H4 (cell line): ENCODE measurements around the gene CAPN9. TPM values are rescaled to one million over a fixed set of nuclear protein-coding genes. Genes with fewer than 3 reads are reported as not detected.
A peak's percentile ranks its signal among the peaks of the same experiment; 100 is the strongest.
"Not testable (repeated sequence)": the region's sequence is repeated elsewhere in the genome, so short reads cannot be mapped to it uniquely, and the experiment has no call there.

Source experiments
- DNase-seq: peaks from one replicate; pipeline ENCODE4 v3.0.0-alpha.2; 2015; ENCODE audit warnings: low spot score
- total RNA-seq: library from RNA; depleted of rRNA; stranded (reverse); fragments of >200 nt; shearing (Covaris generic); gene quantifications from 2 replicates; pipeline ENCODE4 v1.2.3, GENCODE V29; 2014; rRNA removed

CAPN9 gene, protein sequence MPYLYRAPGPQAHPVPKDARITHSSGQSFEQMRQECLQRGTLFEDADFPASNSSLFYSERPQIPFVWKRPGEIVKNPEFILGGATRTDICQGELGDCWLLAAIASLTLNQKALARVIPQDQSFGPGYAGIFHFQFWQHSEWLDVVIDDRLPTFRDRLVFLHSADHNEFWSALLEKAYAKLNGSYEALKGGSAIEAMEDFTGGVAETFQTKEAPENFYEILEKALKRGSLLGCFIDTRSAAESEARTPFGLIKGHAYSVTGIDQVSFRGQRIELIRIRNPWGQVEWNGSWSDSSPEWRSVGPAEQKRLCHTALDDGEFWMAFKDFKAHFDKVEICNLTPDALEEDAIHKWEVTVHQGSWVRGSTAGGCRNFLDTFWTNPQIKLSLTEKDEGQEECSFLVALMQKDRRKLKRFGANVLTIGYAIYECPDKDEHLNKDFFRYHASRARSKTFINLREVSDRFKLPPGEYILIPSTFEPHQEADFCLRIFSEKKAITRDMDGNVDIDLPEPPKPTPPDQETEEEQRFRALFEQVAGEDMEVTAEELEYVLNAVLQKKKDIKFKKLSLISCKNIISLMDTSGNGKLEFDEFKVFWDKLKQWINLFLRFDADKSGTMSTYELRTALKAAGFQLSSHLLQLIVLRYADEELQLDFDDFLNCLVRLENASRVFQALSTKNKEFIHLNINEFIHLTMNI
- 0.50 TPM in 1 of 2 replicates, not detected in the other for total RNA-seq

DNA sequence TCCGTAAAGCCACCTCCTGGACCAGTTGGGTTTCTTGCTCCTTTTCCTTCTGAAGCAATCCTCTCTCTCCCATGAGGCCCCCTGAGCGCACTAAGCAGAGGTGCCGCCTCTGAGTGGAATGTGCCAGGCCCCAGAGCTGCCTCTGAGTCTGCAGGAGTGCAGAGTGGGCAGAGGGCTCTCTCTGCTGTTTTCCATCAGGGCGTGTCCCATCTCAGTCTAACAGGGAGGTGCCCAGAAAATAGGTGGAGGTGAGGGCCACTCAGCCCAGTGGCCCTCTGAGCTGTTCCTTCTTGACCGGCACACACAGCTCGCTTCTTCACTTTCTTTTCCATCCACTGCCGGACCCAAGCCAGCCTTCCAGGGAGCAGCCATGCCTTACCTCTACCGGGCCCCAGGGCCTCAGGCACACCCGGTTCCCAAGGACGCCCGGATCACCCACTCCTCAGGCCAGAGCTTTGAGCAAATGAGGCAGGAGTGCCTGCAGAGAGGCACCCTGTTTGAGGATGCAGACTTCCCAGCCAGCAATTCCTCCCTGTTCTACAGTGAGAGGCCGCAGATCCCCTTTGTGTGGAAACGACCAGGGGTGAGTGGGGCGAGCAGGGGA lies at the start of gene CAPN9:
Gene CAPN9 (plus strand): TSS at position 262 of the 604 bp plus-strand sequence. CDS start 109 bp downstream, at position 371.
- DNase-seq, result no peak

DNA sequence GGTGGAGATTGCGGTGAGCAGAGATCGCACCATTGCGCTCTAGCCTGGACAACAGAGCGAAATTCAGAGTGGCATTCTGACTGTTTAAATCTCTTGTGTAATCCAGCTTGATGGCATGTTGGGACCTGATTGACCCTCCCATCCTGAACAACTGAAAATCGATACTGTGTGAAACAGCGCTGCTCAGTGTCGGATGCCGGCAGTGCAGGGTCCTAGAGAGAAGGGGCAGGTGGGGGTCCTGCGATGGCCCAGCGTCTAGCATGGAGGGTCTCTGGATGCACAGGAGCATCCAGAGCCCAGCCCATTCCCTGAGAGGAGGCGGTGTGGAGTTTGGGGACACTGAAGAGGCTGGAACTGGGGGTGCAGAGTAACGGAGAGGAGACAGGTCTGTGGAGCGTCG lies 49.1 kb upstream of the CAPN9 start:
- no peak for DNase-seq

DNA sequence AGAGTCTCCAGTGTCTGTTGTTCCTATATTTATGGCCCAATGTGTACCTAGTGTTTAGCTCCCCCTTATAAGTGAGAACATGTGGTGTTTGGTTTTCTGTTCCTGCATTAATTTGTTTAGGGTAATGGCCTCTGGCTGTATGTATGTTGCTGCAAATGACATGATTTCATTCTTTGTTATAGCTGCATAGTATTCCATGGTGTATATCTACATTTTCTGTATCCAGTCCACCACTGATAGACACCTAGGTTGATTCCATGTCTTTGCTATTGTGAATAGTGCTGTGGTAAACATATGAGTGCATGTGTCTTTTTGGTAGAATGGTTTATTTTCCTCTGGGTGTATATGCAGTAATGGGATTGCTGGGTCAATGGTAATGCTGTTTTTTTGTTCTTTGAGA lies 48.2 kb upstream of the CAPN9 start:
- not testable (repeated sequence) for DNase-seq

DNA sequence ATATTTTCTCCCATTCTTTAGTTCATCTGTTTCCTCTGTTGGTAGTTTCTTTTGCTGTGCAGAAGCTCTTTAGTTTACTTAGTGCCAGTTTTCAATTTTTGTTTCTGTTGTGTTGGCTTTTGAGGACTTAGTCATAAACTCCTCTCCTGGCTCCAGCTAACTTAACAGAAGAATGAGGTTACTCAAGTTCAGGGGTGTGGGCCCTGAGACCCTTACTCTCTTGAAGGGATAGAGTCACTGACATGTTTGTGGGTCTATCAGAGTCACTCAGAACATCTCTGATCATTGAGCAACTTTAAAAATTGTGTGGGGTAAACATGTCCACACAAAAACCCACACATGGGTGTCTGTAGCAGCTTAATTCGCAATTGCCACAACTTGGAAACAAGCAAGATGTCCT lies 47.5 kb upstream of the CAPN9 start:
- DNase-seq, result no peak

DNA sequence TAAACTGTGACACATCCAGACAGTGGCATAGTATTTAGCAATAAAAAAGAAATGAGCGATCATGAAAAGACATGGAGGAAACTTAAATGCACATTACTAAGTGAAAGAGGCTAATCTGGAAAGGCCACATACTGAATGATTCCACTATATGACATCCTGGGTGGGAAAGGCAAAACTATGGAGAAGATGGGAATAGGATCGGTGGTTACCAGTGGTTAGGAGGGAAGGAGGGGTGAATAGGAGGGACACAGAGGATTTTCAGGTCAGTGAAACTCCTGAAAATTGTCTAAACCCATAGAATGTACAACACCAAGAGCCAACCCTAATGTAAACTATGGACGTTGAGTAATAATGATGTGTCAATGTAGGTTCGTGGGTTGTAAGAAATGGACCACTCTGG lies 47.1 kb upstream of the CAPN9 start:
- no peak for DNase-seq

DNA sequence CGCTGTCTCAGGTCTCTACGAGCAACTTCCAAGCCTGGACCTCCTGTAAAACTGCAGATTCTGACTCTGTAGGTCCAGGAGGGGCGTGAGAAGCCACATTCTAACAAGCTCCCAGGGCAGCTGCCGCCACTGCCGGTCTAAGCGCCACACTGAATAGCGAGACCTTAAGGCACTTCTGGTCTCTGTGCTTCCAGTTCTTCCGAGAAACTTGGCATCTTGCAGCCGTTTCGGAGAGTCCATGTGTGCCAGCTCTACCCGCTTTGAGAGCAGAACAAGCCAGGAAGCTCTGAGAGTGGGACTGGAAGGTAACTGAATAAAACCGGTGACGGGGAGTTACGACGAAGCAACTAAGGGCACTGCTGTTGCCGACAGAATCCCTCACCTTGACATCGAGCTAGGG lies 45.8 kb upstream of the CAPN9 start:
- no peak for DNase-seq

DNA sequence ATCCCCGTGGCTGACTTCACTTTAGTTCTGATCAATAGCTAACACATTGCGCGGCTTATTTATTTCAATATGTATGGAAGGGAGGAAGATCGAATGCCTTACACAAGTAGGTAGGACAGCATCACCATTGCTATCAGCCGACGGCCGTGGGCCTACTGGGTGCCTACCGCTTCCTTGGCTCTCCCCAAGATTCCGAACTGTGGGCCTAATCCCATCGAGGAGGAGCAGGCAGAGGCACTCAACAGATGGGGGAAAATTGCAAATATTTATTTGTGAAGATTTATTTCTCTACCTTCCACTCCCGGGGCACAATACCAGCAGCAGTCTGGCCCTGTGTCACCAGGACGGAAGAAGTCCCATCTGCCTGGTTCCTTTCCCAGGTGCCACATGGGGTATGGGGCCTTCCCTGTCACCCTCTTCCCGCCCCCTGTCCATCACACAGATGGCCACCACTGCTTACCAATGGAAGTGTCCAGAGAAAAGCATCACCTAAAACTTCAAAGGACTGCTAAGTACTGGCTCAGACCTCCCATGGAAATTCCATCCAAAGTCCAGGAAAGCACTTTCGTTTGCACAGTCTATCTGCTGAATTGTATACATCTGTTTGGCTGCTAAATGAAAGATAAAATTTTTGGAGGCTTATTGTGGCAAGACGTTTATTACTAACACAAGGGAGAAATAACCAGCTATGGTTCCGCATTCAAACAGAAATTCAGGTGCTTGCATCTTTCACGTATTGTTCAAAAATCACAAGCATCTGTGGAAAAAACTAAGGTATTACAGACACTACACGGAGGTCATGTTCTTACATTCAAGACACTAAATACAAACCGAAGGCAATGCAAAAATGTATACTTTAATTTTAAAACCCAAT lies 45.1 kb upstream of the CAPN9 start:
- DNase-seq, result no peak

DNA sequence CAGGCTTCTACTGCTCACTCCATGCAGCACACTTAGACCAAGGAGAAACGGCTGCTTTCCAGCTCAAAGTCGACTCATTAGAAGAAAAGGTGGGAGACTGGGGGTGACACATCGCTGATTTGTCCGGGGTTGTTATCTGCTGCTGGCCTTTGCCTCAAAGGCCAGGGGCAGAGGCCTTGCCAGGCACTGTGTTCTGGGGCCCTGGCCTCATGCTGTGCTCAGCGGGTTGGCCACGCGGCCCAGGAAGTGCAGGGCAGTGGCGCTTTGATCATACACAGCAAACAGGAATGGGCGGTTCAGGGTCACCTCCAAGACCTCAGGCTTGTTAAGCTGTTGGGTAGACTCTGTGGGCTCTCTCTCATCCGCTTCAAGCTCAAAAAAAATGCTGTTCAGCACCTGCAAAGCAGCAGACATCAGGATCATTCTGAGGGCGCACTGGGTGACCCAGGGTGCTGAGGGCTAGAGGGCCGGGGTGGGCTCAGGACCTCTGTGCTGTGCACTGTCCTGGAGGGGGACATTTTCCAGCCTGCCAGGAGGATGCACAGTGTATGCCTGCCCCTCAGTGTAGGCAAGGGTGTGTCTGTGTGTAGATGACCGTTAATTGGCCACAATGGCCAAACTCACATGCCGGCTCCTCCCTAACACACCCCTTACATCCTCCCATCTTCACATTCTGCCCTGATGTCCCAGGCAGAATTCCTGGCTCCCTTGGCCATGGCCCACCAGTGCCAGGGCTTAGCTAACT lies 44.1 kb upstream of the CAPN9 start:
- no peak for DNase-seq

DNA sequence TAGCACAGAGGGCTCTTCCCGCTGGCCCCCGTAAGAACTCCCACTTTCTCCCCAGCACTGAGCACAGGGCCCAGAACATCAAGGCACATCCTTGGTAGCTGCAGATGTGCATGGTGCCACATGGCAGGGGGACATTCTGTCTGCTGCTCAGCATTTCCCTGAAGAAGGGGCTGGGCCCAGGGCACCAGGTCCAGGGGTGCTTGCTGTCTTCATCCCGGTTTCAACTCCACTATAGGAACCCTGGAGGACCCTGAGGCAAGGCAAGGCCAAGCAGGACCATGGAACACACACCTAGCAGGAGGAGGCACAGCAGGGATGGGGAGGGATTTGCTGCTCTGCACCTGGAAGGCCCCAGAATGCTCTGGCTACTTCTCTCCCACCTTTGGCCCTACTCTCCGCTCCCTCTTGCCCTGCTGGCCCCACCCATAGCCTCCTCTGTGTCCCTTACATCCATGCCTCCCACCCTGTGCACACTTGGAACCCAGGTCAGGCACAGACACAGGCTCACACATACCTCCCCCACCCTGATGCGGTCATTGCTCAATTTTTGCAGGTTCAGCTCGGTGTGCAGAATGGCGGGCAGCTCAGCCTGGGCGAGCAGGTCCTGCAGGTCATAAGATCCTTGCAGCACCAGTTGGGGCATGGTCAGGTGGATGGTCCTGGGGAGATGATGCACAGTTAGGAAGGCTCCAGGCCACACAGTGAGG lies 43.4 kb upstream of the CAPN9 start:
- no peak for DNase-seq

DNA sequence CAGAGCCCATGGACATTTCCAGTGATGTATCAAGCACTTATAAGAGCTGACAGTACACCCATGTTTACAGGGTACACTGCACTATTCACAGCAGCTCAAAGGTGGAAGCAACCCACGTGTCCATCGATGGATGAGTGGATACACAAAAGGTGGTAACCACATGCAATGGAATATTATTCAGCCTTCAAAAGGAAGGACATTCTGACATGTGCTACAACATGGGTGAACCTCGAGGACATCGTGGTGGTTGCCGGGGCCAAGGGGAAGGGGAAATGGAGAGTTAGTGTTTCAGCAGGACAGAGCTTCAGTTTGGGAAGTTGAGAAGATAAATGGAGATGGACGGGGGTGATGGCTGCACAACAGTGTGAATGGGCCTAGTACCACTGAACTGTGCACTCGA lies 42.4 kb upstream of the CAPN9 start:
- no peak for DNase-seq

DNA sequence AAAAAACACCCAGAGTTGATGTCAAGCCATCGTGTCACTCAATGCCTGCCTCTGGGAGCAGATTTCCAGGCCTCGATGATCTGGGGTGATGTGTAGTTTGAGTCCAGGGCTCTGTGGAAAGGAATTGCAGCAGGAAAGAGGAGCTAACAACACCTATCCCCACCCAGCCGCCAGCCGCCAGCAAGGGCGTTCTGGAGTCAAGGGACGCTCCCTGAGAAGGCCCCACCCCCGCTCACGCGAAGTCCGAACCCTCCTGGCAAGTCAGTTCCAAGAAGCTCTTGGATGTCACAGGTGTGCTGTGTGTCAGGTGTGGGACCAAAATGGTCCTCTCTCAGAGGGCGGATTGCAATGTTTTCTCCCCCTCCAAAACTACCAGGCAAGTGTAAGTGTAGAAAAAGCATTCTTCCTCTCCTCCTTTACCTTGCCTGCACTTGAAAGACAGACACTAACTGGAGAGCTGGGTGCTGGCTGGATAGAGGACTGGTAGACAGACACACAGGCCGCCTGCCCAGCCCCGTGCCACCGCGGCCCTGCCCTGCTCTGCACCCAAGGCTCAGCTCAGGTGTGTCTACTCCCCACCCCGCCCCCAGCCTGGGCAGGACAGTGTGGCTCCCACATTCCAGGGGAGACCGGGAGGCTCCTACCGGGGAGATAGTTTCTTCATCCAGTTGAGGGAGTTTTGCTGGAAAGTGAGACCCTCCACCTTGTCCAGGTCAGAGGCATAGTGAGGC lies 41.7 kb upstream of the CAPN9 start:
- DNase-seq, result no peak

DNA sequence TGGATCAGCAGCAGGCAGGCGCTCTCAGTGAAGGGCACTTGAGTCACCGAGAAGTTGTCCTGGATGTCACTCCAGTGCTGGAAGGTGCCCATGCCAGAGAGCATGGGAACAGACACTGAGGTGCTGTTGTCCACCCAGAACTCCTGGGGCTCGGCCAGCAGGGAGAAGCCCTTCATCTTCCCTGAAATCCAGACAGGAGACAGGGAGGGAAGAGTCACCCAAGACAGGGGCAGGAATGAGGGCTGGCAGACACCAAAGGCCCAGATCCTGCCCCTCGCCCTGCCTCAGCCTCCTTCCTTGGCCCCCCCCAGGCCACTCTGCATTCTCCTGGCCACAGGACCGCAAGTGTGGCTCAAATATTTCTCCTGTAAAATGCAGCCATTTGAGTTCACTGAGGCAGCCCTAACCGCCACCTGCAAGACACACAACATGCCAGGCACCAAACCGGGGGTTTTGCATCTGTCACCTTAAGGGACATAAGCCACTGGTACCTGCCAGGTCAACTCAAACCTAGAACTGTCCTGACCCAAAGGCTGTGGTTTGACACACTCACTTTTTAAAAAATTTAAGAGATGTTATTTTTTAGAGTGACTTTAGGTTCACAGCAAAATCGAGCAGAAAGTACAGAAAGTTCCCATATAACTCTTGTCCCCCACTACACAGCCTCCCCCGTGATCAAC lies 41.0 kb upstream of the CAPN9 start:
- no peak for DNase-seq

DNA sequence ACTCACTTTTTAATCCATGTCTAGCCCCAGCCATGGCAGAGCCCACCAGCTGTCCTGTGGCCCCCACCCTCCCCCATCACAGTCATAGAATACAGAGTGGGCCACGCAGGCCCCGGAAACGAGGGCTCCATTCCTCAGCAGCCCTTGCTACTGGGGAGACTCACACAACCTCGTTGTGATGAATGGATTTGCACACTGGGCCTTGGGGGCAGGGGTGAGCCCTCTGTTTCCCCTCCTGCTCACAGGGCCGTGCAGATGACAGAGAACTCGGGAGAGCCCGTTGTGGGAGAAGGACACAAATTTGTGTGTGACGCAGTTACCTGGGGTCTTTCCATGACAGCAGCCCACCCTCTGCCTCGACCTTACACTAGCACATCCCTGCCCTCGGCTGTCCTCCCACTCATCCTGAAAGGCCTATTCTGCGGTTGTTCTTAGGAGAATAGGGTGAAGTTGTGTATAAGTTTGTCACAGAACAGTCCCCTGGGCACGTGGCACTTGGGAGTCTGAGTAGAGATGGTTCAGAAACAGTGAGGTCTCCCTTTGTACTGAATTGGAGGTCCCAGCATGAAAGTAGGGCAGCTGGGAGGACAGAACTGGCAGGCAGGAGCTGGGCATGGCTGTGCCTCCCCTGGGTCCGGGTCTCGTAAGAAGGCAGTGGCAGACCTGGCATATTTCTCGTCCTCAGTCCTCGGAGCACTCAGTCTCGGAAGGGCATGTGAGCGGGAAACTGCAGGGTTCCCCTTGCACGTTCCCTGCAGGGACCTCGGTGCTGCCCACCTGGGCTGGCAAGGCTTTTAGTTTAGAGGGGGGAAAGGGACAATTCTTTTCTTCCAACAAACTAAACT lies 40.1 kb upstream of the CAPN9 start:
- DNase-seq, result no peak

DNA sequence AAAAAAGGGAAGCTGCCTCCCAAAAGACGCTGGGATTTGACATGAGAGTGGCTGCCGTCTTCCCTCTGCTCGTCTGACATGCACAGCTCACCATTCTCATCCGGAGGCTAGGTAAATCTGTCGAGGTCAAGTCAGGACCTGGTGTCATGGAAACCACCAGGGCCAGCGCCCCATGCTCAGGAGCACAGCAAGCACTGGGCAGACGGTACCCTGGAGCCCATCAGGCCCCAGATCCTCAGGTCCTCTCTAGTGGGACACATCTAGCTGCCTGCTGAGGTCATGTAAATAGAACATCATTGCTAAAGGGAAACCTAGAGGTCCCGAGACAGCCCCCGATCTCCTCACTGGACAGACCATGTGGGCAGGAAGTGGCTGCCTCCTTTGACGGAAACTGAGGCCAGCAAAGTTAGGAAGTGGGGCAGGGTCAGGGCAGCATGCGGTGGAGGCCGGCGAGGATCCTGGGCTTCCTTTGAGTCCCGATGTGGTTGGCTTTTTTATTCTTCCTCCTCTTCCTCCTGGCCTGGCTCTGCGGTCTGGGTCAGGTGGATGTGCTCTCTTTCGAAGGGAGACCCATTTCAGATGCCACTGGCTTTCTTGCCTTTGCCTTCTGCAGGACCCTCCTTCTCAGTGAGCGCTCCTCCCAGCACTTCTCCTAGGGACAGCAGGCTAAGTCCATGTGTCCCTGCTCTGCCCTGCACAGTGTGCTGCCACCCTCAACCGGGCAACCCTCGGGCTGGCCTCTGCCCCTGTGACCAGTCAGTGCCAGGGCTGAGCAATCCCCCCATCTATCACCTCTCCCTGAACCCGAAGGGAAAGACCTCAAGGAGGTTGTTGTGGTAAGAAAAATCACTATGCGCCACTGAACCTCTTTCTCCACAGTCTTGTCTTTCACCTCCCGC lies 39.2 kb upstream of the CAPN9 start:
- DNase-seq, result no peak

DNA sequence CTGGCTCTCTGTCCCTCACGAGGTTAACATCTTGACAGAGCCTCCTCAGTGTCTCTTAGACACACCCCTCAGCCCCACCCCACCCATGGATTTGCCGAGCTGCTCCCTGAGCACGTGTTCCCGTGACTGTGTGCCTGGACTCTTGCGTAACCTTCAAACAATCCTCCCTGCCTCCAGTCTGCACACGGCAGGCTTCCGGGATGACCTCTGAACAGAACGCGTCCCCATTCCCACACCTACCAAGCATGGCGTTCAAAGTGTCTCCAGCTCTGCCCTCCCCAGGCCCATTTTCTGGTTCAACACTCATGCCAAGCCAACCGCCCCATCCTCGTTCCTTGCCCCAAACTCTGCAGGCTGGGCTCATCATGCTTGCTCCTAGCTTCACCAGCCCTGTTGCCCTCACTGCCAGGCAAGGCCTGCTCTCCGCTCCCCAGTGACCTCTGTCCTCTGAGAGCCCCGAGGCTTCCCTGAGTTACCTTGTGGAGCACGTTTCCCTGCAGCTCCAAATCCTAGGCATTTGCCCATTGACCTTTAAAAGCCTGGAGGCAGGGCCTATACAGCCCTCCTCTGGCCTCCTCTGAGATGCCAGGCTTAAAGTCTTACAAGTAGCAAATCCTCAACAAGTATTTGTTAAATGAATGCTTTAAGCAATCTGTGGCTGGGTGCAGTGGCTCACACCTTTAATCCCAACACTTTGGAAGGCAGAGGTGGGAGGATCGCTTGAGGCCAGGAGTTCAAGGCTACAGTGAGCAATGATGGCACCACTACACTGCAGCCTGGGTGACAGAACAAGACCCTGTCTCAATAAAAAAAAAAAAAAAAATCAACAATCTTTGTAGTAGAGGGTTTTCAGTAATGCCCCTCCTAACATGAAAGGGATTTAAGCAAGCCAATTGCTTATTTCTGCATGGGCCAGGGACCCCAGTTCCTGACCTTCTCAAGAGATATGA lies 38.3 kb upstream of the CAPN9 start:
- DNase-seq, result peak; percentile 57
